Stimulated activated CD8-positive, alpha-beta memory T cell treated with anti-CD3 and anti-CD28 coated beads, Interleukin-15, amount 100 ng/mL, for 48 hours (primary cell): ENCODE data around the gene PLXDC1.

Source experiments
- DNase-seq, 2 donors: peaks; one replicate each; pipeline ENCODE4 v3.0.0-alpha.2; 2020; ENCODE audit warnings: low read depth in 2 of 2

The PLXDC1 gene

GRCh38 chr17:39097150-39097519 lies 54.3 kb downstream of the PLXDC1 start:
- no peak for DNase-seq

DNA sequence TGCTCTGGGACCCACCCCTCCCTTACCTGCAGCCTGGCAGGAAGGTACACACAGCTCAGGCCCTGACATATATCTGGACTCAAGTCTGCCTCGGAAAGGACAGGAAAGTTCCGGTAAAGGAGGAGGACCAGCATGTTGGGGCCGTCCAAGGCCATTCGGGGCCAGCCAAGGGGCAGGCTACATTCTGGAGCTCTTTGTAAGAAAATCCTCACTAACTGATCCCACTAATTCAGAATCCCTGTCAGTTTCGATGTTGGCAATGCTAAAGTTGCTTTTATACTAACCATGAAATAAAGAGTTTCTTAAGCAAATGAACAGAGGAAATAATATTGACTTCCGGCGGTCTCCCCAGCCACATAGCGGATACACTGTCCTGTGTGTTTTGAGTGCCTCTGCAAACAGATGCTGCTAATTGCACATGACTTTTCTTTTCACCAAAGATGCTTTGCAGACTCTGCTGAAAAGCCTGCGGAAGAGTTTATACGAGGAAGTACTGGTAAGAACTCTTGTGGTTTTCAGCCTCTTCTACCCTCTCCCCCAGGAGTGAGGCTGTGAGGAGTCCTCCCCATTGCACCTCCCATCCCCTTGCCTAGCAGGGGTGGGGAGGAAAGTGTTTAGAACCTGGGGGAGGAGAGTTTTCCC lies 54.8 kb downstream of the PLXDC1 start:
- no peak for DNase-seq

GRCh38 chr17:39095309-39095686 lies 56.1 kb downstream of the PLXDC1 start:
- DNase-seq: no peak

- peak; percentile 15 to 16 for DNase-seq
Measured at GRCh38 chr17:39094607-39095308, 56.7 kb downstream of the PLXDC1 start.

DNA sequence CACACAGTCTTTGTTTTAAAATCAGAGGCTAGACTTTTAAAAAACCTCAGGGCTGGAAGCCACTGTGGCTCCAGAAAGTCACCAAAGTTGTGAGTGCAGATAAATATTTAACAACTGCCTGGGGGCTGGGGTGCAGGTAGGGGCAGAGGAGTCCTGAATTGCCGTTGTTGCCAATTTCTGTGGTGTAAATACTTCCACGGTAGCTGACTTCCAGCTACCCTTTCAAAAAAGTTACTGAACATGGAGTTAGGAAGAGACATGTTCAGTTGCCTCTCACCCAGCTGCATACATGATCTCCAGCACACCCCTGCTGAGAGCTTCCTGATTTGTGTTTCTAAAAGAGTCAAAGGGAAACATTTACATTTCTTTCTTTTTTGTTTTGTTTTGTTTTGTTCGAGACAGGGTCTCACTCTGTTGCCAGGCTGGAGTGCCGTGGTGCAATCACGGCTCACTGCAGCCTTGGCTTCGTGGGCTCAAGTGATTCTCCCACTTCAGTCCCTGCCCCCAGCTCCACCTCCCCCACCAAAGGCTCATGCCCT lies 58.7 kb downstream of the PLXDC1 start:
- no peak for DNase-seq

DNA sequence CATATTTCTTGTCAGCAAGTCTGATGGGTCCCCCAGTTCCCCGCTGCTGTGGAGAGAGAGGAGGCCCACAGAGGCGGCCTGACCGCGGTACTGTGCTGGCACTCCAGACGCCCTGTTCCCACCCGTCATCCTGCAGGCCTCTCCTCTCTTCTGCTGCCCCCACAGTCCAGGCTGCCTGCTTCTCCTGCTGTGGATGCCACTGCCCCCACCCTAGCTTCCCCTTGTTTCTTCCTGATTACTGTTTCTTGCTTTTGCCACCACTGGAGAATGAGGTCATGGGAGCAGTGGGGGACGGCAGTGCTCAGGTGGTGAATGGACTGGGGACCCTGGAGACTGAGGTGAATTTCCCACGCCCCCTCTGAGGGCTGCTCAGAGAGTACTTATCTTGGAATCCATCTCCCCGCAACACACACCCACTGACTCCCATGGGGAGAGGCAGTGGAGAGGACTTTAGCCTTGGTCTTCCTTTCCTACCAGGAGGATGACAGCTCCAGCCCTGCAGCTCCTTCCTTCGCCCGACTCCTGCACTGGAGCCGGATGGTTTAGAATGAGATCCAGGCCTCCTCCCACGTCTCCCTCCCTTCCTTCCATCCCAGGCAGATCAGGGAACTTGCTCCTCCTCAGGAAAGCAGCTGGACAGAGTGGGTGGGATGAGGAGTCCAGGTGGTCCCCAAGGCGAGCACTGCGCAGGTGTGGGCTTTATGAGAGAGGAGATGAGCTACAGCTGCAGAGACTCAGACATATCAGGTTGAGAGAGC lies 60.4 kb downstream of the PLXDC1 start:
- DNase-seq: no peak

GRCh38 chr17:39090400-39090799 lies 61.0 kb downstream of the PLXDC1 start:
- no peak for DNase-seq

GRCh38 chr17:39084558-39084957 lies 66.9 kb downstream of the PLXDC1 start:
- DNase-seq: no peak

- DNase-seq: no peak
Measured at GRCh38 chr17:39083270-39083669, 68.2 kb downstream of the PLXDC1 start.

DNA sequence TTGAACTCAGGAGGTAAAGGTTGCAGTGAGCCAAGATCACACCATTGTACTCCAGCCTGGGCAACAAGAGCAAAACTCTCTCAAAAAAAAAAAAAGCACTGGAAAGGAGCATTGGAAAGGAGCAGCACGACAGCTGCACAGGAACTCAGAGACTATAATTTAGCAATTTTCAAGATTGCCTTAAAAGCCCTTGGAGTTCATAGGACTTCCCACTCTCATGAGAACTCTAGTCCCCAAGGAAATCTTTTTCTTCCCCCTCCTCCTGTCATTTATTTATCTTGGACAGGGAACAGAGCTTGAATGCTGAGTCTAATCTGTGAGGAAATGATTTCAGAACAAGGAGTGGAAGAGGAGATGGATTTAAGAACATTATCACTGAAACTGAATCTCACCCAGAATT lies 69.0 kb downstream of the PLXDC1 start:
- DNase-seq: no peak

DNA sequence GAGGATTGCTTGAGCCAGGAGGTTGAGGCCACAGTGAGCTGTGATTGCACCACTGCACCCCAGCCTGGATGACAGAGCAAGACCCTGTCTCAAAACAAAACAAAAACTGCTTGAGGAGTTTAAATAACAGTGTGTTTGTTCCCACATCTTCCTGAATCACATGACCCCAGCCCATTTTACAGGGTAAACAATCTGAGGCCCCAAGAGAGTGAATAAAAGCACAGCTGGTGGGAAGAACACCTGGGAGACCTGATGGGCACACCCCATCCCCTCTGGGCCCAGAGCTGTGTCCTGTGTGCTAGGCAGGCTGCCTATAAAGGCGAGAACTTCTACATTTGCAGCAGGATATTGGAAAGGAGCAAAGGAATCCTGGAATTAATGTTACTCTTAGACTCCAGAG lies 69.6 kb downstream of the PLXDC1 start:
- DNase-seq: no peak

DNA sequence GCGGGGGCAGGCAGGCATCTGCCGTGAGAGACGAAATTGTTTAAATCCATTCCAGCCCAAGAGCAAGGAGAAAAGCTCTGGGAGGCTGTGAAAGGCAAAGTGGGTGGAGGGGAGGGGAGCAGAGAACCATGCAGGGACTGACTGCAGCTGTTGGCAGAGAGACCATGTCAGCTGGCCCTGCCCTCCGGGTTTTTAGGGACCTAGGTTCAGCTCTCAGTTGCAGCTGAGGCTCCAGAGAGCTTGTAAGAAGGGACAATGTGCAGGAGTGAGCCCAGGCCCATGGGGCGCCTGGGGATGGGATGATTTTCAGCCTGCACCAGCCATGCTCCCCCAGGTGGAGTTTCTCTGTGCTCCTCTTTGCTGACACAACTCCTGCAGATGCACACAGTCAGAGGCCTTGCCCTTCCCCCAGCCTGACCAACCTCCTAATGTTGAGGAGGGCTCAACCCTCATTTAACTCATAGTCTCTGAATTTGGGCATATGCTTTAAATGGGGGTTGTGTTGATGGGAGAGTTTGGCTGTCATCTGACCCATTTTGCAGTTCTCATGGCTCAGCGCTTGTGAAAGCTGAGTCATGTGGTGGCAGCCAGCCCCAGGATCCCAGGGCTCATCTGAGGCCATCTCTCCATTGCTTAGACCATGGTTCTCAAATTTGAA lies 70.9 kb downstream of the PLXDC1 start:
- no peak for DNase-seq

DNA sequence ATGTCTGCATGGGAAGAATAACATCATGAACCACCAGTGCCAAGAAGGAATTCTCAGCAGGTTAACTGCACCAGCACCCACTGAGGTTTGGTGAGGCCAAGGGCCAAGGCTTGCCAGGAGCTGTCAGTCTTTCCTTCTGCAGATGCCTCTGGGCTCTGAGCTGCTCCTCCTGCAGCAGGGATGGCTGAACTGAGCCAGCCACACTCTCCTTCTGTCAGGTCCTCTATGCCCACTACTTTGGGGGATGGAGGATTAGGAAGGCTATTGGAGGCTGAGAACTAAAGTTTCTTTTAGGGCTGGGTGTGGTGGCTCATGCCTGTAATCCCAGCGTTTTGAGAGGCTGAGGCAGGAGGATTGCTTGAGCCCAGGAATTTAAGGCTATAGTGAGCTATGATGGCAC lies 71.6 kb downstream of the PLXDC1 start:
- DNase-seq: no peak

DNA sequence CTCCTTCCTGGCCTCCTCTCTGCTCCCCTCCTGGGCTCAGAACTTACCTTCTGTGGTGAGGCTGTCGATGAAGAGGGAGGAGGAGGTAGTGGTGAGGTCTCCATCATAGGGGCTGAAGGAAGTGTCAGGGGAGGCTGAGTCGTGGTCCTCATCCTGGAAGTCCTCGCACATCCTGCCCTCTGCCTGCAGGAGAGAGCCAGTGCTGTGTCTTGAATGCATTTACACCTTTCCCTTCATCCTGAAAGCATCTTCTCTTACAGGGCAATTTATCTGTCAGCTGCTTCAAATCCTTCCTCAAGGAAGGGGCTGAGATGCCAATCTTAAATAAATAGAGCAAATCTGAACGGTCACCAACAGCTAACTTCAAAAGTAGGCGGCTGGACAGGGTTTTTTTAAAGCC lies 73.6 kb downstream of the PLXDC1 start:
- DNase-seq: no peak

DNA sequence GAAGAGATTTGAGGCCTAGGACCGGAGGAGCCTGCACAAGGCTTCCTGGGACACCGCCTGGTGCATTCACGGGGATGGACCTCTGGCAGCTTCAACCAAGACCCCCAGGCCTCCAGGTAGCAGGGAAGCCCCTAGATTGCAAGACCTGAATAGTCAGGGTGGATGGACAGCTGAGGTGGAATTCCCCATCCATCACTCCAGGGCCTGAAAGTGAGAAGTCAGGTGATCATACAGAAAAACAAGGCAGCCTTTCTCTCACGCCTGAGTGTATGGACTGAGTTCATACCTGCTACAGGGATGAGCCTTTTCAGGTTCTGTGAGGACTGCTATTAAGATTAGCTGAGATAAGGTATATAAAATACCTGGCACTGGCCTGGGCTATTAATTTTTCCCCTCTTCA lies 74.2 kb downstream of the PLXDC1 start:
- DNase-seq: no peak

DNA sequence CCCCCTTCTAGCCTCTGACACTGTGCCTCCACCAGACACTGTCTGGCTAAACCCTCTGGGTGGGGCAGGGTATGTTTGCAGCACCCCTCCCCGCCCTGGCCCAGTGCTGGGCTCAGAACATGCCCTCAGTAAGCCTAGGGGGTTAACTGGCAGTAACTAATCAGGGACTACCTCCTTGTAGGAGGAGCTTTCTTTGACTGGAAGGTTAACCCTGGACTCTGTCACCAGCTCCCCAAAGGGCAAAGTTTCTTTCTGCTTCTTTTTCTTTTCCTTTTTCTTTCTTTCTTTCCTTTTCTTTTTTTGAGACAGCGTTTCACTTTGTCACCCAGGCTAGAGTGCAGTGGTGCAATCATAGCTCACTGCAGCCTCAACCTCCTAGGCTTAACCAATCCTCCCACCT lies 76.8 kb downstream of the PLXDC1 start:
- DNase-seq: no peak

- DNase-seq: no peak
Measured at GRCh38 chr17:39073916-39074315, 77.5 kb downstream of the PLXDC1 start.

DNA sequence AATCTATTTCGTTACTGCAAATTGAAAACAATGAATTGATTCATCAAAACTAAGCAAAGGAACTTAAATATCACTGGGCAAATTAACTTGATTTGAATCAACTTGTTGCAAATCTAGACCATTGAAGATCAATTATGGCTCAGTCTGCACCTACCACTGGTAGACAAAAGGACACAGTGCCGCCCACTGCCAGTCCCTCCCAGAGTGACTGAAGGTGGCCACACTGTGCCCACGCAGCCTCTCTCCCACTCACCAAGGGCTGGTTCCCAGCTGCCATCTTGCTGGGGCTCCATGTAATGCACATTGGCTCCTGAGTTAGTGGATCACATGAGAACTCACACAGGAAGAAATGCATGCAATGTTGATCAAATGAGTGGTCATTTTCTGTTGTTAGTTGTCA lies 78.1 kb downstream of the PLXDC1 start:
- no peak for DNase-seq

DNA sequence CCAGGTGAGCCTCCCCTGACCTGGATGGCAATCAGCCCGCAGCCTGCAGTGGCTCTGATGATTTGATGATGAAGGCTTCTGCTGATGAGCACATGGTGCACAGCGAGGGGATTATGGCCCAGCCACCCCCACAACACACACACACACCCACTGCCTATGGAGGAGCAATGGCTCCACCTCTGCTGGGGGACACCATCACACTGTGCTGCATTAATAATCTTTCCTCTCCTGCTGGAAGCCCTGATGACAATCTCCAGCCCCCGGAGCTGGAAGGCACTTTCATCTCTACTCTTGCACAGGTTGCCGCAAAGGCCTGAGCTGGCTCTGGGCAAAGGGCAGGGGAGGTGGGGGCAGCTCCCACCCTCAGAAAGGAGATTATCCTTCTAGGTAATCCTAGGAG lies 79.9 kb downstream of the PLXDC1 start:
- no peak for DNase-seq

- DNase-seq: no peak
Measured at GRCh38 chr17:39069114-39069756, 82.2 kb downstream of the PLXDC1 start.

GRCh38 chr17:39064819-39065218 lies 86.6 kb downstream of the PLXDC1 start:
- no peak for DNase-seq

DNA sequence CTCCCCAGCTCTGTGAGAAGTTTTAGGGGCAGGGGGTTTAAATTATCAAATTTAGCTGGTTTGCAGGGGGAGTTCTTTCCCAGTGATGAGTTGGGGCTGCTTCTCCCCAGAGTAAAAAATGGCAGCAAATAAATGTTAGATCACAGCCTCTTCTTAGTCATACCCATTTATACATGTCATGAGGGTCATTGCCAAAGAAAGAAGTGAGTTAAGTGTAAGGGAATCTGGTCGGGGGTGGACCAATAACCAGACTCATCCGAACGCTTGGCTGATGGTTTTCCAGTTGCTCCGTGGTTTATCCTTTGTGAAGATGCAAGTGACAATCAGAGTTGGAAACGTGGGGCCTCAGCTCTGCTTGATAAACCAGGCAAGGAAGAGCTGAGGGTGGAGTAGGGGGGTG lies 87.1 kb downstream of the PLXDC1 start:
- DNase-seq: no peak
